Chondrocyte (in vitro differentiated cells): ENCODE results near the gene CPSF4. TPM values are rescaled to one million over a fixed set of nuclear protein-coding genes. Genes with fewer than 3 reads are reported as not detected.

Source experiments
- DNase-seq: peaks from one replicate; pipeline ENCODE4 v3.0.0; 2021; ENCODE audit warnings: mixed read lengths, low spot score
- H3K27ac Mint-ChIP-seq: one replicate; pipeline ENCODE4 v1.8.0; 2021; ENCODE audit warnings: mild to moderate bottlenecking, moderate library complexity, mixed read lengths; ENCODE audit not compliant: unreplicated experiment
- H3K27me3 Mint-ChIP-seq: 2 replicates; pipeline ENCODE4 v1.8.0; 2021; ENCODE audit warnings: low read depth, mixed read lengths
- H3K36me3 Mint-ChIP-seq: 2 replicates; pipeline ENCODE4 v1.8.0; 2021; ENCODE audit warnings: low read depth, mixed read lengths
- H3K4me1 Mint-ChIP-seq: 2 replicates; pipeline ENCODE4 v1.8.0; 2021; ENCODE audit warnings: low read depth, mild to moderate bottlenecking, mixed read lengths
- H3K4me3 Mint-ChIP-seq: one replicate; pipeline ENCODE4 v1.8.0; 2021; ENCODE audit warnings: mild to moderate bottlenecking, moderate library complexity, mixed read lengths; ENCODE audit not compliant: unreplicated experiment
- H3K9me3 Mint-ChIP-seq: 2 replicates; pipeline ENCODE4 v1.8.0; 2021; ENCODE audit warnings: low read depth, mixed read lengths
- CTCF ChIP-seq: fragments of 200-600 bp; sonication (generic); IDR thresholded peaks from 2 replicates; pipeline ENCODE4 v1.5.0; 2021; ENCODE audit warnings: antibody characterized with exemption, mild to moderate bottlenecking, moderate library complexity
- total RNA-seq: library from RNA; stranded (reverse); gene quantifications from 3 replicates; pipeline ENCODE4 v1.2.1, GENCODE V29; 2021

The CPSF4 gene
- total RNA-seq, 1 donor from 2014 or later, result 36.6 TPM

- no peak for TF ChIP-seq CTCF
- H3K27ac Mint-ChIP-seq, result no peak overlapping the region
- H3K4me3 Mint-ChIP-seq, result no peak overlapping the region
- peaks cover 24% of the 10 kb centered on the region for H3K36me3 Mint-ChIP-seq
- no peak for DNase-seq
- H3K9me3 Mint-ChIP-seq, result no peaks in the 10 kb centered on the region
- H3K4me1 Mint-ChIP-seq, result no peaks in the 10 kb centered on the region
- no peaks in the 10 kb centered on the region for H3K27me3 Mint-ChIP-seq
Measured at GRCh38 chr7:99448855-99449254, 10.1 kb downstream of the CPSF4 start.

- Mint-ChIP-seq H3K9me3 (no peaks in the 10 kb centered on the region), H3K27ac (no peak overlapping the region), H3K36me3 (peaks cover 27% of the 10 kb centered on the region), H3K4me3 (no peak overlapping the region), H3K27me3 (no peaks in the 10 kb centered on the region), H3K4me1 (no peaks in the 10 kb centered on the region)
- no peak for TF ChIP-seq CTCF
- no peak for DNase-seq
Measured at GRCh38 chr7:99449326-99449725, 10.6 kb downstream of the CPSF4 start.

GRCh38 chr7:99451936-99452335, 13.2 kb downstream of the CPSF4 start:
- no peak overlapping the region for H3K4me3 Mint-ChIP-seq
- H3K4me1 Mint-ChIP-seq, result no peaks in the 10 kb centered on the region
- no peak for DNase-seq
- H3K27me3 Mint-ChIP-seq, result no peaks in the 10 kb centered on the region
- H3K9me3 Mint-ChIP-seq, result no peaks in the 10 kb centered on the region
- H3K36me3 Mint-ChIP-seq, result peaks cover 17% of the 10 kb centered on the region
- no peak for TF ChIP-seq CTCF
- H3K27ac Mint-ChIP-seq, result no peak overlapping the region

GRCh38 chr7:99452541-99452940, 13.8 kb downstream of the CPSF4 start:
- no peak for TF ChIP-seq CTCF
- H3K4me1 Mint-ChIP-seq, result no peaks in the 10 kb centered on the region
- H3K36me3 Mint-ChIP-seq, result peaks cover 19% of the 10 kb centered on the region
- H3K27ac Mint-ChIP-seq, result no peak overlapping the region
- no peaks in the 10 kb centered on the region for H3K27me3 Mint-ChIP-seq
- H3K4me3 Mint-ChIP-seq, result no peak overlapping the region
- DNase-seq, result no peak
- H3K9me3 Mint-ChIP-seq, result no peaks in the 10 kb centered on the region

GRCh38 chr7:99453105-99453504, 14.4 kb downstream of the CPSF4 start:
- no peak overlapping the region for H3K27ac Mint-ChIP-seq
- H3K4me3 Mint-ChIP-seq, result no peak overlapping the region
- H3K36me3 Mint-ChIP-seq, result peaks cover 15% of the 10 kb centered on the region
- no peaks in the 10 kb centered on the region for H3K9me3 Mint-ChIP-seq
- H3K27me3 Mint-ChIP-seq, result no peaks in the 10 kb centered on the region
- H3K4me1 Mint-ChIP-seq, result no peaks in the 10 kb centered on the region
- TF ChIP-seq CTCF, result no peak
- no peak for DNase-seq
